ENCODE data around the gene HIGD1C. TPM values are rescaled to one million over a fixed set of nuclear protein-coding genes. Genes with fewer than 3 reads are reported as not detected.
"Not testable (repeated sequence)": the region's sequence is repeated elsewhere in the genome, so short reads cannot be mapped to it uniquely, and the experiment has no call there.

The HIGD1C gene
- total RNA-seq, 1 donor from 2014 or later: not detected

- intact Hi-C loops (cut with micrococcal nuclease): no loop called here
Observed at GRCh38 chr12:51013441-51013840, 61.1 kb downstream of the HIGD1C start.

- intact Hi-C loops (cut with micrococcal nuclease): not testable (repeated sequence)
Observed at GRCh38 chr12:51014467-51014866, 62.1 kb downstream of the HIGD1C start.

- intact Hi-C loops (cut with micrococcal nuclease): no loop called here
Observed at GRCh38 chr12:51017452-51017851, 65.1 kb downstream of the HIGD1C start.

GRCh38 chr12:51018956-51019355, 66.6 kb downstream of the HIGD1C start:
- intact Hi-C loops (cut with micrococcal nuclease): no loop called here

- intact Hi-C loops (cut with micrococcal nuclease): loop anchor here (10.0 kb wide), 3 partner anchors 305 to 775 kb away; partner anchors contain the start of genes BIN2 and DIP2B
Observed at GRCh38 chr12:51019927-51020326, 67.6 kb downstream of the HIGD1C start.

Other genes starting within 250 kb of the HIGD1C start
- gene ATF1, start 188.4 kb upstream of the HIGD1C start, total RNA-seq: 50.3 and 54.5 TPM in 2 replicates
- not detected in 2 replicates for gene TMPRSS12, start 109.6 kb upstream of the HIGD1C start, total RNA-seq
- 45.7 and 46.3 TPM in 2 replicates for gene SLC11A2, start 73.8 kb downstream of the HIGD1C start, total RNA-seq
- gene LETMD1, start 95.8 kb downstream of the HIGD1C start, total RNA-seq: 65.7 and 72.9 TPM in 2 replicates
- 16.9 and 18.7 TPM in 2 replicates for gene CSRNP2, start 131.1 kb downstream of the HIGD1C start, total RNA-seq
- gene TFCP2, start 220.6 kb downstream of the HIGD1C start, total RNA-seq: 41.1 and 44.1 TPM in 2 replicates

Data from T-helper 2 cell treated with Interferon-gamma antibody and Interleukin-4, amounts not matched to agents 100 ng/mL and 5 ng/mL, for 36 hours (primary cell).